Measurements from ENCODE around the gene MON2. TPM values are rescaled to one million over a fixed set of nuclear protein-coding genes. Genes with fewer than 3 reads are reported as not detected.

The MON2 gene
- total and polyA plus RNA-seq, 2 of the 8 experiments (the other 6 are each of a cell fraction or from before 2014, with no cell fraction given) = 3.8 to 21.8 TPM

DNA sequence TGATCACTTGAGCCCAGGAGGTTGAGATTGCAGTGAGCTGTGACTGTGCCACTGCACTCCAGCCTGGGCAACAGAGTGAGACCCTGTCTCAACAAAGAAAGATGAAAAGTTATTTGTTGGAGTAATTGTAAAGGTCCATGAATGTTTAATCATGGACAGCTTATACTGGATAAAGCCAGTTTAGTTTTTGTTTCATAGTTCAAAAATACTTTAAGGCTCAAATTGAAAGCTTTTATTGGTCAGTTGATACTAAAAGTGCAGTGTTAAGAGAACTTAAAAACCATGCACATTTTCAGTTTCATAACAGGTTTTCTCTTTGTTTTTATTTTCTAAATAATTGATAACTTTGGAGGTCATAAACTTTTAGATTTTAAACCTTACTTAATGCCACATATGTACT is 108.4 kb downstream of the MON2 start (continued):
- TF ChIP-seq, protein P1, sequence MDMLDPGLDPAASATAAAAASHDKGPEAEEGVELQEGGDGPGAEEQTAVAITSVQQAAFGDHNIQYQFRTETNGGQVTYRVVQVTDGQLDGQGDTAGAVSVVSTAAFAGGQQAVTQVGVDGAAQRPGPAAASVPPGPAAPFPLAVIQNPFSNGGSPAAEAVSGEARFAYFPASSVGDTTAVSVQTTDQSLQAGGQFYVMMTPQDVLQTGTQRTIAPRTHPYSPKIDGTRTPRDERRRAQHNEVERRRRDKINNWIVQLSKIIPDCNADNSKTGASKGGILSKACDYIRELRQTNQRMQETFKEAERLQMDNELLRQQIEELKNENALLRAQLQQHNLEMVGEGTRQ (IDR thresholded peaks at IDR 0.05; ENCODE audit: low read length) = no peak
- TF ChIP-seq SP1 (IDR thresholded peaks at IDR 0.05; ENCODE audit: low read depth, low read length) (no peak), SRF (IDR thresholded peaks at IDR 0.05; ENCODE audit: low read depth, low read length) (no peak), TCF12 (IDR thresholded peaks at IDR 0.05; ENCODE audit: low read depth, low read length) (no peak), TBP (IDR thresholded peaks at IDR 0.05; ENCODE audit: low read depth, low read length) (no peak), SIN3A (conservative IDR thresholded peaks at IDR 0.05 in 1 of 2, IDR thresholded peaks at IDR 0.05 in 1 of 2; ENCODE audit: low read depth in 1 of 2, low read length in 2 of 2) (no peak)
